ENCODE measurements around the gene PGM2L1.
"Not testable (repeated sequence)": the region's sequence is repeated elsewhere in the genome, so short reads cannot be mapped to it uniquely, and the experiment has no call there.

Gene PGM2L1

DNA sequence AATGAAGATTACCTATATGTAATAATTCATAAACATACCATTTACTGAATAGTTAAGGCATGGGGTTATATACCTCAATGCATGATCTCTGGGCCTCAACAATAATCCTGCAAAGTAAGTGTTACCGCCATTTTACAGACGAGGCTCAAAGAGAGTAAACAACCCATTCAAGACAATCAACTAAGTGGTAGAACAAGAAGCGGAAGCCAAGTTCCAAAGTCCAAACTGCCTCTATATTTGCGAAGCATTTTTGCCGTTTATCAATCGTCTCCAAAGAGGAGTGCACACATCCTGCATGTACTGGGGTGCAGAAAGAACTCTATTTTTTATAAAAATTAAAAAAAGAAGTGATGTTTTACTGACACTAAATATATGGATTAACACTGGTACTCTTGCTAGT lies 59.3 kb downstream of the PGM2L1 start:
- Histone ChIP-seq H3K36me3 (ENCODE audit: control insufficient read depth, insufficient read depth, low read length) (peaks cover 29% of the 10 kb centered on the region), H3K9me3 (ENCODE audit: control insufficient read depth, low read length) (no peaks in the 10 kb centered on the region), H3K4me3 (ENCODE audit: extremely low read depth, insufficient read depth, low read length, poor library complexity, severe bottlenecking) (no peak overlapping the region), H3K4me1 (ENCODE audit: control insufficient read depth, insufficient read depth, low read length, poor library complexity, severe bottlenecking) (no peaks in the 10 kb centered on the region), H3K27ac (ENCODE audit: low read depth, low read length, severe bottlenecking) (no peak overlapping the region)
- 75% methylated on average over 2 of the region's 6 CpGs; no CpG with 5 or more reads in 1 of the 2 experiments for WGBS, 2 experiments (ENCODE audit: insufficient coverage in 2 of 2)

DNA sequence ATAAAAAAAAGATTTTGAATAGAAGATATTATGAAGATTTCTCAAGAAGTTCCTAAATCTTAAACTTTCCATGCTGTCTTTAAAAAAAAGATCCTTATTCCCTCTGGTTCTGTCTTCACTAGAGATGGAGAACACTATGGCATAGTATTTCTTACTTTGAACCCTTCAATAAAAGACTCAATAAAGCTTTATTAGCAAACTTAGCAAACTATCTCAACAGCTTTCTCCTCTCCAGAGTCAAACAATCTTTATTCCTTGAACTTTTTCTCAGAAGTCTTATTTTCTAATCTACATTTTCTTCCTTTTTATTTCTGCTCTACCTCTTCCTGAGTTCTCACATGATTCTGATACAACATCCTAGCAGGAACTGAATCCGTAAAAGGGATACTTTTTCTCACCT lies 65.0 kb downstream of the PGM2L1 start:
- Histone ChIP-seq H3K4me1 (ENCODE audit: control insufficient read depth, insufficient read depth, low read length, poor library complexity, severe bottlenecking) (no peaks in the 10 kb centered on the region), H3K36me3 (ENCODE audit: control insufficient read depth, insufficient read depth, low read length) (peaks cover 11% of the 10 kb centered on the region), H3K27ac (ENCODE audit: low read depth, low read length, severe bottlenecking) (no peak overlapping the region), H3K4me3 (ENCODE audit: extremely low read depth, insufficient read depth, low read length, poor library complexity, severe bottlenecking) (no peak overlapping the region), H3K9me3 (ENCODE audit: control insufficient read depth, low read length) (no peaks in the 10 kb centered on the region)
- 100% methylated on average over 1 of the region's 1 CpG for WGBS, 2 experiments (ENCODE audit: insufficient coverage in 2 of 2)

DNA sequence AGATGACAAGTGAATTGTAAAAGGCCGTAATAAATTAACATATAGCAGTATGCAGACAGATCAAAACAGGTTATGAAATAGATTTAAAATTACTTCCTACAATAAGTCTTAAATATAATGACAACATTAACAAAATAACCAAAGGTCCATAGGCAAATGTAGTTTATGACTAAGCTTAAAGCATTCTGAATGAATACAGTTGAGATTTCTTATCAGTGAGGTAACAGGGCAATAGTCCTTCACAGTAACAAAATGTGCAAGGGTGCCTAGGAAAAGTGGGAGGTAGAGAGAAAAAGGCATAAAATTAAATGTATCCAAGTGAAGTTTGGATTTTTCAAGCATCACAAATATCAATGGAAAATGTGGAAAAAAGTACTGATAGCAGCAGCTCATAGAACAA lies 65.9 kb downstream of the PGM2L1 start:
- Histone ChIP-seq H3K9me3 (ENCODE audit: control insufficient read depth, low read length) (no peaks in the 10 kb centered on the region), H3K27ac (ENCODE audit: low read depth, low read length, severe bottlenecking) (no peak overlapping the region), H3K4me1 (ENCODE audit: control insufficient read depth, insufficient read depth, low read length, poor library complexity, severe bottlenecking) (no peaks in the 10 kb centered on the region), H3K36me3 (ENCODE audit: control insufficient read depth, insufficient read depth, low read length) (peaks cover 7% of the 10 kb centered on the region), H3K4me3 (ENCODE audit: extremely low read depth, insufficient read depth, low read length, poor library complexity, severe bottlenecking) (no peak overlapping the region)
- WGBS, 2 experiments (ENCODE audit: insufficient coverage in 2 of 2), result no CpG with 5 or more reads among the region's 1 CpG

DNA sequence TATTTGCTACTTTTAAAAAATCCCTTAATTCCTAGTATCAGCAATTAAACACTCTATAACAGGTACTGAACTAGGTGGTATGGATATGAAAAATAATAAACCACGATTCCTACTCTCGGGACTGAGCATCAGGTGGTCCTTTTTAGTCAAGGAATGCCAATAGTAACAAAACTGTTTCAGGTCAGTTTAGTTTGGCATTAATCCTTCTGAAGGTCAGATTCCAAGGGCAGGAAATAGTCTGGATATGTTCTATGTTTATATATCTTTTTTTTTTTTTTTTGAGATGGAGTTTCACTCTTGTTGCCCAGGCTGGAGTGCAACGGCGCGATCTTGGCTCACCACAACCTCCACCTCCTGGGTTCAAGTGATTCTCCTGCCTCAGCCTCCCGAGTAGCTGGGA lies 67.2 kb downstream of the PGM2L1 start:
- H3K4me1 ChIP-seq (ENCODE audit: control insufficient read depth, insufficient read depth, low read length, poor library complexity, severe bottlenecking); H3K4me3 ChIP-seq (ENCODE audit: extremely low read depth, insufficient read depth, low read length, poor library complexity, severe bottlenecking); H3K9me3 ChIP-seq (ENCODE audit: control insufficient read depth, low read length); H3K27ac ChIP-seq (ENCODE audit: low read depth, low read length, severe bottlenecking); H3K36me3 ChIP-seq (ENCODE audit: control insufficient read depth, insufficient read depth, low read length): not testable (repeated sequence)
- 83 to 88% methylated on average over 1 to 3 of the region's 6 CpGs for WGBS, 2 experiments (ENCODE audit: insufficient coverage in 2 of 2)

DNA sequence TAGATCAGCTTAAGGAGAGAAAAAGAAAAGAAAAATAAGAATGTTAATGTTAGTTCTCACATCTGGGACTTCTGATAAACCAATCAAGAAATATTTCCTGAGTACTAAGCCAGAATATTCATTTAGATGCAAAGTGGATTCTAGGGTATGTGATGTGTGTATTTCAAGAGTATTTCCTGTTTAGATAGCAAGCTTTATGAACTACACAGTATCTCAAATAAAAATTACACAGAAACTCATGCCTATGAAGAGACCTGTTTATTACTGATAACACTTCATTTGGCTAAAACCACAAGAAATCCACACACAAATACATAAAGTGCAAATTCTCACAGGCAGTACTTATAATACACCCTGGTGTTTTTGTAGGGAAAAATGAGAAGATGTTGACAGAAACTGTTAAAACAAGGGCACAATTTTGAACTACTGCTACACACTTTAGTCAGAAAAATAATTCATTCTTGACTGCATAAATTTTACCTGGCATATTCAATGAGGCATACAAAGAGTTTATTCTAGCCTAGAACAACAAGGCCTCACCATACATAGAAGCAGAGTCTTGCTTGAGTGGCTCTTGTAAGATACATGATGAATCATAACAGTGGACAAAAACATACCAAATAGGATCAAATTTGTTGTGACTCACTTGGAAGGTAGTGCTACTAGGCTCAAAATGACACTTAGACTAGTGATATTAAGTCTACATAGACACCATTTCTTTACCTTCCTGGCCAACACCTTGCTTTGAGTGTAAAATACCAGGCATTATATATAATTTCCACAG lies 68.0 kb downstream of the PGM2L1 start:
- Histone ChIP-seq H3K27ac (ENCODE audit: low read depth, low read length, severe bottlenecking) (no peak overlapping the region), H3K4me3 (ENCODE audit: extremely low read depth, insufficient read depth, low read length, poor library complexity, severe bottlenecking) (no peak overlapping the region), H3K9me3 (ENCODE audit: control insufficient read depth, low read length) (no peaks in the 10 kb centered on the region), H3K36me3 (ENCODE audit: control insufficient read depth, insufficient read depth, low read length) (no peaks in the 10 kb centered on the region), H3K4me1 (ENCODE audit: control insufficient read depth, insufficient read depth, low read length, poor library complexity, severe bottlenecking) (no peaks in the 10 kb centered on the region)

DNA sequence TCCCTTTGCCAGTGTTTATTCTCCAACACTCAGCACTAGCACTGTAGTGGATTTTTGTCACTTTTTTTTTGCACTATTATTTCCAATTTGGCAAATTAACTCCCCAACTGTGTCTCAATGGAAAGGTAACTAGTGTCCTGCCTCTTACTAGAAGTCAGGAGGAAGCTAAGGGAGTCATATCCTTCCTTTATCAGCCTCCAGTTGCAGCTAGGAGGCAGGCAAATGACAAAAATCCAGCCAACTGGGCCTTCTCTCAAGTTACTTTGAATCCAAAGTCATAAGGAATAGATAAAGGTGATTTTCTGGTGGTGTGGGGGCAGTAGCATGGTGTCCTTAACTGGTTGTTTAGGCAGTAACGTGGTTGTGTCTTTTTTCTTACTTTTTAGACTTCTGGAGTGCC lies 71.2 kb downstream of the PGM2L1 start:
- Histone ChIP-seq H3K36me3 (ENCODE audit: control insufficient read depth, insufficient read depth, low read length) (no peaks in the 10 kb centered on the region), H3K27ac (ENCODE audit: low read depth, low read length, severe bottlenecking) (no peak overlapping the region), H3K4me3 (ENCODE audit: extremely low read depth, insufficient read depth, low read length, poor library complexity, severe bottlenecking) (no peak overlapping the region), H3K9me3 (ENCODE audit: control insufficient read depth, low read length) (no peaks in the 10 kb centered on the region), H3K4me1 (ENCODE audit: control insufficient read depth, insufficient read depth, low read length, poor library complexity, severe bottlenecking) (no peaks in the 10 kb centered on the region)
- WGBS, 2 experiments (ENCODE audit: insufficient coverage in 2 of 2), result no CpG with 5 or more reads among the region's 1 CpG

DNA sequence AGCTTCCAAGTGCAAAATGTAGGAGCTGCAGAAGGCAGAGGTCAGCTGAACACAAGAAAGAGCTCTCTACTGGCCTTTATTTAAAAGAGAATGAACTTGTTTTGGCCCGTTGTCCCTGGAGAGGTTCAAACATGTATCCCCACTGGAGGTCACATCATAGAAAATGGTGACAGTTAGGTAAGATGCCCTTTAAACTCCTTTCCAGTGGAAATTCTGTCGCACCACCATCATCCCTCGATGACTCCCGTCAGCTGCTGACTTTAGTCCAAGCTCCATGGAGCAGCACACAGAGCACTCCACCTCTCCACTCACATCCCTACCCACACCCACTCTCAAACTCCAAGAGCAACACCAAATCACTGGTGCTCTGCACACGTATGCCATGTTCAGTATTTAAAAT lies 71.6 kb downstream of the PGM2L1 start:
- H3K9me3 ChIP-seq (ENCODE audit: control insufficient read depth, low read length), result no peaks in the 10 kb centered on the region
- no peak overlapping the region for H3K27ac ChIP-seq (ENCODE audit: low read depth, low read length, severe bottlenecking)
- H3K4me1 ChIP-seq (ENCODE audit: control insufficient read depth, insufficient read depth, low read length, poor library complexity, severe bottlenecking), result no peaks in the 10 kb centered on the region
- H3K36me3 ChIP-seq (ENCODE audit: control insufficient read depth, insufficient read depth, low read length), result no peaks in the 10 kb centered on the region
- WGBS, 2 experiments (ENCODE audit: insufficient coverage in 2 of 2), result 90 to 96% methylated on average over 5 of the region's 5 CpGs
- no peak overlapping the region for H3K4me3 ChIP-seq (ENCODE audit: extremely low read depth, insufficient read depth, low read length, poor library complexity, severe bottlenecking)

DNA sequence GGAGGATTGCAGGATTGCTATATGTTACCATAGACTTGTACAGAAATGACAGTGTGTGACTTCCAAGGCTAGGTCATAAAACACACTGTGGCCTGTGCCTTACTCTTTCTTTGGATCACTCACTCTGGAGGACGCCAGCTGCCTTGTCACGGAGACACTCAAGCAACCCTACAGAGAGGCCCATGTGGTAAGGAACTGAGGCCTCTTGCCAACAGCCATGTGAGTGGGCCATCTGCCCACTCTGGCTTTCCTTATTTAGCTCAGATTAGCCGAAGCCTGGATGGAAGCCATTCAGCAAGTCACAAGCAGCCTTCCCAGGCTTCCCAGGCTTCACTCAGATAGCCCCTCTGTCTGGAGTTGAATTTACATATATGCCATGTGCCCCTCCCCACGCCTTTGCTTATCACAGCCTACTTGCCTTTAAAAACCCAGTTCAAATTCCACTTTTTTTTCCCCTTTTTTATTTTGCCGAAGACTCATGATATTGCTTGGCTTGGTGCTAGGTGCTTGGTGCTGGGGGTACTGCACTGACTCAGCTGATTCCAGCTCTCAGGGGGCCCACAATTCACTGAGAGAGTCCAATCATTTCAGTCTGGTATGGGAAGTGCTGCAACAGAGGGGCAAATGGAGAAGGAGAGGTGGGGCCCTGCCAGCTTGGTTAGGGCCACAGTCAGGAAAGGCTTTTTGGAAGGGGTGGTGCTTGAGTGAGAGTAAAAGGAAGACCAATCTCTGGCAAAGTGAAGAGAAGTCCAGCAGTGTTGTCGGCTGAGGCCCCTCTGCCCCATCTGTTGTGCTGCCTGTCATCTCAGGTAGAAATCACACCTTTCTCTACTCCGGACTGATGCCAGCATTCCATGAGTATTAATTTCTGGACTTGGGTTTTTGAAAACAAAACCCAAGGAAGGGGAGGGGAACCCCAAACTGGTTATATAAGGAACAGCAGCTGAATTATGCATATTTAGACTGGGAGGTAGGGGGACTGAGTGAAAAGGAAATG lies 72.3 kb downstream of the PGM2L1 start:
- H3K4me1 ChIP-seq (ENCODE audit: control insufficient read depth, insufficient read depth, low read length, poor library complexity, severe bottlenecking), result no peaks in the 10 kb centered on the region
- H3K9me3 ChIP-seq (ENCODE audit: control insufficient read depth, low read length), result no peaks in the 10 kb centered on the region
- H3K27ac ChIP-seq (ENCODE audit: low read depth, low read length, severe bottlenecking), result no peak overlapping the region
- no peaks in the 10 kb centered on the region for H3K36me3 ChIP-seq (ENCODE audit: control insufficient read depth, insufficient read depth, low read length)
- 82 to 88% methylated on average over 3 to 5 of the region's 7 CpGs for WGBS, 2 experiments (ENCODE audit: insufficient coverage in 2 of 2)
- H3K4me3 ChIP-seq (ENCODE audit: extremely low read depth, insufficient read depth, low read length, poor library complexity, severe bottlenecking), result no peak overlapping the region

DNA sequence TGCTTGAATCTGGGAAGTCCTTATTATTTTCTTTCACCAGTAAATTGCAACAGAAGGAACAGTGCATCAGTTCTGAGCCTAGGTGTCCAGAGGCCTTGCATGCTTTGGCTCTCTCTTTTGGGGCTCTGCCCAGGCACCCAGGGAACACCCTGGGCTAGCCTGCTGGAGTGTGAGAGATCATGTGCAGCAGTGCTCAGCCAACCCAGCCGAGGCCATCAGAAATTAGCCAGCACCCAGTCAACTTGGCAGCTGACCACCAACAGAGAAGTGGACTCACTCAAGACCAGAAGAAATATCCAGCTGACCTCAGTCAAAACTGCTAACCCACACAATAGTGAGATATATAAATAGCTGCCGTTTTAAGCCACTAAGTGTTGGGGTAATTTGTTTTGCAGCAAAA lies 75.6 kb downstream of the PGM2L1 start:
- Histone ChIP-seq H3K4me3 (ENCODE audit: extremely low read depth, insufficient read depth, low read length, poor library complexity, severe bottlenecking) (no peak overlapping the region), H3K9me3 (ENCODE audit: control insufficient read depth, low read length) (no peaks in the 10 kb centered on the region), H3K4me1 (ENCODE audit: control insufficient read depth, insufficient read depth, low read length, poor library complexity, severe bottlenecking) (peaks cover 6% of the 10 kb centered on the region), H3K36me3 (ENCODE audit: control insufficient read depth, insufficient read depth, low read length) (no peaks in the 10 kb centered on the region), H3K27ac (ENCODE audit: low read depth, low read length, severe bottlenecking) (no peak overlapping the region)
- 100% methylated on average over 1 of the region's 2 CpGs; no CpG with 5 or more reads in 1 of the 2 experiments for WGBS, 2 experiments (ENCODE audit: insufficient coverage in 2 of 2)

DNA sequence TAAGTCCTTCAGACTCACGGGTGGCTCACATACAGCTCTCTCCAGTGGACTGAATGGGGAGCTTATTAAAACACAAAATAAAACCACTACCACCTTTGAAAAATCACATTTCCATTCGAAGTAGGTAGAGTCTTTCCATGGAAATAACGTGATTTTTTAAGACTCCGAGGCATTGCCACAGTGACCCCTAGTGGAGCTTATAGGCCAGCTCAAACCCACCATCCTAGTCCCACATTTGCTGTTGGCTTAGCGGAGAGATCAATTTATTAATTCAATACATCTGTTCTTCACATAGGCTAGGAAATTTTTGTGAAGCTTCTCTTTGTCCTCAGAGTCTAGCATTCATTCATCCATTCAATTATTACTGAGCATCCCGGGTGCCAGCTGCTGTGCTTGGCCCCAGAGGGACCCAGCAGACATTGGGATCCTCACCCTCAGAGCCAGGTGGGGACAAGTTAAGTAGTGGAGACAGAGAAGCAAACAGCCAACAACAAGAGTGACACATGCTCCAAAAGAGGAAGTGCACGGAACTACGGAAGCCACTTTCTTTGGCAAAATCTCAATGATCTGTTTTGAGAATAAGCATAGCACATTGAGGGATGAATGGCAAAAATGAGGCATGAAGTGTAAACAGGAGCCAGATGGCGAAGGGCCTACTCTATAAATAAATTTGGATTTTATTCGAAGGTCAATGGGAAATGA lies 76.6 kb downstream of the PGM2L1 start:
- no peaks in the 10 kb centered on the region for H3K36me3 ChIP-seq (ENCODE audit: control insufficient read depth, insufficient read depth, low read length)
- no peak overlapping the region for H3K27ac ChIP-seq (ENCODE audit: low read depth, low read length, severe bottlenecking)
- peaks cover 10% of the 10 kb centered on the region for H3K9me3 ChIP-seq (ENCODE audit: control insufficient read depth, low read length)
- H3K4me3 ChIP-seq (ENCODE audit: extremely low read depth, insufficient read depth, low read length, poor library complexity, severe bottlenecking), result no peak overlapping the region
- peaks cover 6% of the 10 kb centered on the region for H3K4me1 ChIP-seq (ENCODE audit: control insufficient read depth, insufficient read depth, low read length, poor library complexity, severe bottlenecking)
- 62 to 74% methylated on average over 6 to 8 of the region's 10 CpGs for WGBS, 2 experiments (ENCODE audit: insufficient coverage in 2 of 2)
